K562 (cell line): ENCODE measurements around the gene JPH2. TPM values are rescaled to one million over a fixed set of nuclear protein-coding genes. Genes with fewer than 3 reads are reported as not detected.

Source experiments
- BRD9 ChIP-seq: fragments of 450-650 bp; IDR thresholded peaks from 2 replicates; pipeline ENCODE4 v1.6.1; 2018; ENCODE audit warnings: low read depth; ENCODE audit not compliant: partially characterized antibody
- E2F1 ChIP-seq: sonication (generic); formaldehyde crosslinking; IDR thresholded peaks from 2 replicates; pipeline ENCODE4 v1.8.1; 2023; ENCODE audit warnings: mild to moderate bottlenecking, missing genetic modification reagents, moderate library complexity
- ELF1 ChIP-seq: fragments of 200-800 bp; sonication (Bioruptor generic); IDR thresholded peaks from 2 replicates; pipeline ENCODE4 v1.6.1; 2016; ENCODE audit warnings: missing genetic modification characterization, missing compliant biosample characterization
- FOS ChIP-seq: IDR thresholded peaks from 3 replicates; pipeline ENCODE4 v1.6.1; 2011; ENCODE audit not compliant: insufficient read length; ENCODE audit errors: extremely low read depth
- GATAD2A ChIP-seq: fragments of 450-650 bp; IDR thresholded peaks from 2 replicates; pipeline ENCODE4 v1.6.1; 2017
- HLTF ChIP-seq: fragments of 450-650 bp; IDR thresholded peaks from 2 replicates; pipeline ENCODE4 v1.6.1; 2016
- JUN ChIP-seq, 2 experiments: sonication (generic) in 1 of 2; formaldehyde crosslinking in 1 of 2; IDR thresholded peaks; 2 replicates each; pipeline versions ENCODE4 v1.6.1 to v1.8.0; 2012 to 2022; ENCODE audit warnings: borderline replicate concordance in 2 of 2, mild to moderate bottlenecking in 2 of 2, improper control_type of control experiment in 1 of 2, low read depth in 1 of 2, low read length in 1 of 2, missing genetic modification reagents in 1 of 2
- JUNB ChIP-seq: fragments of 450-650 bp; formaldehyde crosslinking; conservative IDR thresholded peaks from 2 replicates; pipeline ENCODE4 v1.4.0; 2020; ENCODE audit warnings: mild to moderate bottlenecking
- KHSRP ChIP-seq: fragments of 450-650 bp; IDR thresholded peaks from 2 replicates; pipeline ENCODE4 v1.6.1; 2017
- L3MBTL2 ChIP-seq: fragments of 450-650 bp; IDR thresholded peaks from 2 replicates; pipeline ENCODE4 v1.6.1; 2016; ENCODE audit warnings: mild to moderate bottlenecking, moderate library complexity
- MYBL2 ChIP-seq, 2 experiments: fragments of 450-650 bp in 1 of 2; sonication (generic) in 1 of 2; formaldehyde crosslinking in 1 of 2; IDR thresholded peaks; 2 replicates each; pipeline versions ENCODE4 v1.6.1 to v1.8.1; 2017 to 2022; ENCODE audit warnings: borderline replicate concordance in 1 of 2, inconsistent platforms in 1 of 2, low read depth in 1 of 2, mild to moderate bottlenecking in 1 of 2, missing genetic modification reagents in 1 of 2, moderate library complexity in 1 of 2
- NCOR1 ChIP-seq: fragments of 450-650 bp; IDR thresholded peaks from 2 replicates; pipeline ENCODE4 v1.6.1; 2016; ENCODE audit warnings: mild to moderate bottlenecking, moderate library complexity
- NFIC ChIP-seq: fragments of 450-650 bp; IDR thresholded peaks from 2 replicates; pipeline ENCODE4 v1.6.1; 2017; ENCODE audit warnings: mild to moderate bottlenecking, inconsistent platforms
- NFRKB ChIP-seq: fragments of 450-650 bp; IDR thresholded peaks from 2 replicates; pipeline ENCODE4 v1.6.1; 2016; ENCODE audit warnings: low read depth
- POLR2G ChIP-seq: fragments of 200-400 bp; formaldehyde crosslinking; IDR thresholded peaks from 2 replicates; pipeline ENCODE4 v1.6.1; 2017; ENCODE audit warnings: low read depth, mild to moderate bottlenecking, antibody characterized with exemption, low read length, moderate library complexity
- RAD21 ChIP-seq, 2 experiments: fragments of 250-450 bp in 1 of 2; fragments of 450-650 bp in 1 of 2; sonication (Bioruptor Pico) in 1 of 2; formaldehyde crosslinking in 1 of 2; IDR thresholded peaks in 1 of 2; conservative IDR thresholded peaks in 1 of 2; 2 replicates each; pipeline versions ENCODE4 v1.4.0 to v1.8.0; 2020 to 2022; ENCODE audit warnings: mild to moderate bottlenecking in 2 of 2, moderate library complexity in 1 of 2
- RBBP5 ChIP-seq: fragments of 200-600 bp; sonication (generic); IDR thresholded peaks from 2 replicates; pipeline ENCODE4 v1.6.1; 2012; ENCODE audit warnings: borderline replicate concordance, mild to moderate bottlenecking, low read length, control low read depth, inconsistent platforms; ENCODE audit not compliant: insufficient read depth, poor library complexity, severe bottlenecking
- SMC3 ChIP-seq: conservative IDR thresholded peaks from 2 replicates; pipeline ENCODE4 v1.6.1; 2011; ENCODE audit warnings: low read depth, low read length, improper control_type of control experiment; ENCODE audit not compliant: insufficient read depth
- SP1 ChIP-seq: sonication (generic); formaldehyde crosslinking; IDR thresholded peaks from 2 replicates; pipeline ENCODE4 v1.8.1; 2022; ENCODE audit warnings: mild to moderate bottlenecking, missing genetic modification reagents
- TCF7 ChIP-seq: sonication (generic); IDR thresholded peaks from 2 replicates; pipeline ENCODE4 v1.6.1; 2016; ENCODE audit warnings: antibody characterized with exemption, borderline replicate concordance
- TOE1 ChIP-seq, 2 experiments: fragments of 450-650 bp in 1 of 2; sonication (generic) in 1 of 2; formaldehyde crosslinking in 1 of 2; IDR thresholded peaks; 2 replicates each; pipeline versions ENCODE4 v1.7.1 to v1.8.0; 2016 to 2022; ENCODE audit warnings: borderline replicate concordance in 2 of 2, mild to moderate bottlenecking in 2 of 2, antibody characterized with exemption in 1 of 2, inconsistent platforms in 1 of 2, low read depth in 1 of 2, missing genetic modification reagents in 1 of 2, moderate library complexity in 1 of 2
- ZBTB9 ChIP-seq: fragments of 450-650 bp; formaldehyde crosslinking; IDR thresholded peaks from 2 replicates; pipeline ENCODE4 v1.4.0; 2020; ENCODE audit warnings: mild to moderate bottlenecking, moderate library complexity
- ZNF124 ChIP-seq: sonication (generic); formaldehyde crosslinking; IDR thresholded peaks from 2 replicates; pipeline ENCODE4 v1.8.1; 2022; ENCODE audit warnings: missing genetic modification reagents
- ZNF143 ChIP-seq: sonication (generic); formaldehyde crosslinking; IDR thresholded peaks from 2 replicates; pipeline ENCODE4 v1.9.0; 2022; ENCODE audit warnings: mild to moderate bottlenecking, missing genetic modification reagents
- ZNF551 ChIP-seq: fragments of 250-450 bp; sonication (Bioruptor Pico); IDR thresholded peaks from 2 replicates; pipeline ENCODE4 v1.5.0; 2021; ENCODE audit warnings: mild to moderate bottlenecking, moderate library complexity
- ZNF561 ChIP-seq: fragments of 450-650 bp; formaldehyde crosslinking; conservative IDR thresholded peaks from 2 replicates; pipeline ENCODE4 v1.4.0; 2020; ENCODE audit warnings: mild to moderate bottlenecking, moderate library complexity
- polyA plus RNA-seq, 8 experiments: library from polyadenylated mRNA; depleted of rRNA in 4 of 8; stranded (reverse) in 5 of 8; unstranded in 3 of 8; fragments of >200 nt; fragmentation: Nextera tagmentation in 2 of 8; fragmentation: Illumina TruSeq in 1 of 8; extraction: Ambion mirVana in 2 of 8; extraction: Trizol in 1 of 8; gene quantifications; 2 replicates each; pipeline versions ENCODE4 v1.2.1 to v1.2.3, GENCODE V29; 2011 to 2014; ENCODE audit warnings: inconsistent platforms in 1 of 8, missing spikeins in 1 of 8
- total RNA-seq, 7 experiments: library from RNA; depleted of rRNA in 6 of 7; stranded (reverse); fragments of >200 nt in 6 of 7; fragmentation: Illumina TruSeq in 2 of 7; extraction: Trizol in 2 of 7; gene quantifications; 2 replicates each; pipeline versions ENCODE4 v1.2.1 to v1.2.3, GENCODE V29; 2011 to 2021; ENCODE audit warnings: low replicate concordance in 1 of 7

Gene JPH2
- total and polyA plus RNA-seq, 9 of the 15 experiments (the other 6 are each of a cell fraction or from before 2014, with no cell fraction given), result not detected

- TF ChIP-seq JUN (IDR thresholded peaks at IDR 0.05; ENCODE audit: borderline replicate concordance, low read depth, low read length), result peak; percentile 21; the same call in 1 of the 2 replicates
- no peak for TF ChIP-seq JUN (CRISPR knock-in tag; IDR thresholded peaks at IDR 0.05; ENCODE audit: borderline replicate concordance)
- peak; percentile 96 for TF ChIP-seq SMC3
- TF ChIP-seq ZNF143 (CRISPR knock-in tag), result no peak
- TF ChIP-seq NCOR1, result no peak
- no peak for TF ChIP-seq TCF7
- TF ChIP-seq RBBP5, result no peak
- TF ChIP-seq RAD21 (CRISPR knock-in tag; conservative IDR thresholded peaks at IDR 0.05 in 1 of 2, IDR thresholded peaks at IDR 0.05 in 1 of 2), result peak; percentile 94 to 97
- TF ChIP-seq BRD9, result no peak
- TF ChIP-seq TOE1 (IDR thresholded peaks at IDR 0.05; ENCODE audit: borderline replicate concordance), result no peak
- TF ChIP-seq TOE1 (CRISPR knock-in tag; IDR thresholded peaks at IDR 0.05; ENCODE audit: borderline replicate concordance, low read depth), result no peak
- TF ChIP-seq KHSRP, result no peak
- no peak for TF ChIP-seq SP1 (CRISPR knock-in tag)
- no peak for TF ChIP-seq HLTF
- no peak for TF ChIP-seq E2F1
- TF ChIP-seq FOS, result no peak
- no peak for TF ChIP-seq NFIC
- no peak for TF ChIP-seq L3MBTL2
- TF ChIP-seq NFRKB, result no peak
- TF ChIP-seq ZNF561 (CRISPR knock-in tag), result no peak
- TF ChIP-seq ZNF124 (CRISPR knock-in tag), result no peak
- TF ChIP-seq JUNB, result no peak
- TF ChIP-seq GATAD2A, result no peak
- no peak for TF ChIP-seq ZNF551 (CRISPR knock-in tag)
- TF ChIP-seq ZBTB9 (CRISPR knock-in tag), result no peak
- no peak for TF ChIP-seq ELF1
- no peak for TF ChIP-seq POLR2G
- TF ChIP-seq MYBL2 (IDR thresholded peaks at IDR 0.05; ENCODE audit: low read depth), result no peak
- no peak for TF ChIP-seq MYBL2 (CRISPR knock-in tag; IDR thresholded peaks at IDR 0.05; ENCODE audit: borderline replicate concordance)
Observed at GRCh38 chr20:44080646-44081267, 106.2 kb downstream of the JPH2 start (continued).
